ENCODE results near the gene CYP2U1.

CYP2U1 gene

GRCh38 chr4:107972605-107973004, 41.3 kb downstream of the CYP2U1 start:
- ATAC-seq (ENCODE audit: low read depth) (no peak), DNase-seq (ENCODE audit: low spot score) (no peak)
- Histone ChIP-seq H3K4me3 (ENCODE audit: severe bottlenecking) (no peak overlapping the region), H3K4me1 (ENCODE audit: insufficient read depth, poor library complexity, severe bottlenecking) (no peaks in the 10 kb centered on the region), H3K9me3 (ENCODE audit: severe bottlenecking) (no peaks in the 10 kb centered on the region), H3K36me3 (ENCODE audit: low read depth) (no peaks in the 10 kb centered on the region), H3K27ac (ENCODE audit: poor library complexity, severe bottlenecking) (no peak overlapping the region), H3K27me3 (ENCODE audit: insufficient read depth, poor library complexity, severe bottlenecking) (no peaks in the 10 kb centered on the region)
- TF ChIP-seq CTCF (IDR thresholded peaks at IDR 0.05; ENCODE audit: poor library complexity, severe bottlenecking) = no peak

GRCh38 chr4:107974523-107974922, 43.2 kb downstream of the CYP2U1 start:
- Histone ChIP-seq H3K4me3 (ENCODE audit: severe bottlenecking) (no peak overlapping the region), H3K9me3 (ENCODE audit: severe bottlenecking) (no peaks in the 10 kb centered on the region), H3K36me3 (ENCODE audit: low read depth) (no peaks in the 10 kb centered on the region), H3K27ac (ENCODE audit: poor library complexity, severe bottlenecking) (no peak overlapping the region), H3K27me3 (ENCODE audit: insufficient read depth, poor library complexity, severe bottlenecking) (no peaks in the 10 kb centered on the region), H3K4me1 (ENCODE audit: insufficient read depth, poor library complexity, severe bottlenecking) (no peaks in the 10 kb centered on the region)
- DNase-seq (ENCODE audit: low spot score) (no peak), ATAC-seq (ENCODE audit: low read depth) (no peak)
- no peak for TF ChIP-seq CTCF (IDR thresholded peaks at IDR 0.05; ENCODE audit: poor library complexity, severe bottlenecking)

GRCh38 chr4:107977482-107977881, 46.1 kb downstream of the CYP2U1 start:
- H3K27me3 ChIP-seq (ENCODE audit: insufficient read depth, poor library complexity, severe bottlenecking) = no peaks in the 10 kb centered on the region
- DNase-seq (ENCODE audit: low spot score) (no peak), ATAC-seq (ENCODE audit: low read depth) (no peak)
- H3K4me1 ChIP-seq (ENCODE audit: insufficient read depth, poor library complexity, severe bottlenecking) = no peaks in the 10 kb centered on the region
- TF ChIP-seq CTCF (IDR thresholded peaks at IDR 0.05; ENCODE audit: poor library complexity, severe bottlenecking) = no peak
- H3K27ac ChIP-seq (ENCODE audit: poor library complexity, severe bottlenecking) = no peak overlapping the region
- H3K36me3 ChIP-seq (ENCODE audit: low read depth) = no peaks in the 10 kb centered on the region
- H3K4me3 ChIP-seq (ENCODE audit: severe bottlenecking) = no peak overlapping the region
- H3K9me3 ChIP-seq (ENCODE audit: severe bottlenecking) = no peaks in the 10 kb centered on the region

- Histone ChIP-seq H3K36me3 (ENCODE audit: low read depth) (no peaks in the 10 kb centered on the region), H3K27me3 (ENCODE audit: insufficient read depth, poor library complexity, severe bottlenecking) (no peaks in the 10 kb centered on the region), H3K4me1 (ENCODE audit: insufficient read depth, poor library complexity, severe bottlenecking) (no peaks in the 10 kb centered on the region), H3K9me3 (ENCODE audit: severe bottlenecking) (no peaks in the 10 kb centered on the region), H3K27ac (ENCODE audit: poor library complexity, severe bottlenecking) (no peak overlapping the region), H3K4me3 (ENCODE audit: severe bottlenecking) (no peak overlapping the region)
- TF ChIP-seq CTCF (IDR thresholded peaks at IDR 0.05; ENCODE audit: poor library complexity, severe bottlenecking) = no peak
- ATAC-seq (ENCODE audit: low read depth) (no peak), DNase-seq (ENCODE audit: low spot score) (no peak)
Measured at GRCh38 chr4:107977966-107978705, 46.8 kb downstream of the CYP2U1 start.

- DNase-seq (ENCODE audit: low spot score) (no peak), ATAC-seq (ENCODE audit: low read depth) (no peak)
- Histone ChIP-seq H3K4me3 (ENCODE audit: severe bottlenecking) (no peak overlapping the region), H3K9me3 (ENCODE audit: severe bottlenecking) (no peaks in the 10 kb centered on the region), H3K36me3 (ENCODE audit: low read depth) (no peaks in the 10 kb centered on the region), H3K27ac (ENCODE audit: poor library complexity, severe bottlenecking) (no peak overlapping the region), H3K4me1 (ENCODE audit: insufficient read depth, poor library complexity, severe bottlenecking) (no peaks in the 10 kb centered on the region), H3K27me3 (ENCODE audit: insufficient read depth, poor library complexity, severe bottlenecking) (no peaks in the 10 kb centered on the region)
- no peak for TF ChIP-seq CTCF (IDR thresholded peaks at IDR 0.05; ENCODE audit: poor library complexity, severe bottlenecking)
Measured at GRCh38 chr4:107978716-107979451, 47.5 kb downstream of the CYP2U1 start.

All from RWPE2 (cell line).